ENCODE data around the gene COL27A1. TPM values are rescaled to one million over a fixed set of nuclear protein-coding genes. Genes with fewer than 3 reads are reported as not detected.

COL27A1 gene
- total and polyA plus RNA-seq, 3 donors from 2014 or later, result 9.3 to 68.8 (median 25.7) TPM

DNA sequence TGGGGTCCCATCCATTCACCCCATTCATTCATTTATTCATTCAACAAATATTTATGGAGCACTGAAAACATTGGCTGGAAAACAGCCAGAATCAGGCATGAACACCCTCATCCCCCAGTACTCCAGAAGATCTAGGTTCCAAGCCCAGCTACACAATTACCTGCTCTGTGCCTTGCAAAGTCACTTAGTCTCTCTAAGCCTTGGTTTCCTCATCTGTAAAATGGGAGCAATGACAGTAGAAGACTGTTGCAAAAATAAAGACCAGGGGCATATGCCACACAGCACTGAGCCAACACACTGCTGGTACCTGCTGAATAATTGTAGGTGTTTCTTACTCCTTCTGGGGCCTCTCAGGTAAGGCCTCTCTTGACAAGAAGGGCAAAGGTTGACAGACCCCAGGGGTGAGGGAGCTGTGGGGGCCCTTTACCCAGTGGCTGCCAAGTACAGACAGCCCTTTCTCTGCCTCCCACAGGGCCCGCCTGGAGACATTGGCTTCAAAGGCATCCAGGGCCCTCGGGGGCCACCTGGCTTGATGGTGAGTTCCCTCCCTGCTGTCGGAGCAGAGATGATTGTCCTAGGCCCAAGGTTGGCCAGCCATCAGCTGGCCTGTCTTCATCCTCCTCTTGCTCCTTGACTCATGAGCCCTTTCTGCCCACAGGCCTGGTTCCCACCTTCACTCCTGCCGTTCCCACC, 145.0 kb downstream of the COL27A1 start:
- WGBS, 2 donors, result 94 to 100% methylated on average over 4 of the region's 4 CpGs
- no peaks in the 10 kb centered on the region for H3K36me3 ChIP-seq (ENCODE audit: low read depth, missing control alignments)

DNA sequence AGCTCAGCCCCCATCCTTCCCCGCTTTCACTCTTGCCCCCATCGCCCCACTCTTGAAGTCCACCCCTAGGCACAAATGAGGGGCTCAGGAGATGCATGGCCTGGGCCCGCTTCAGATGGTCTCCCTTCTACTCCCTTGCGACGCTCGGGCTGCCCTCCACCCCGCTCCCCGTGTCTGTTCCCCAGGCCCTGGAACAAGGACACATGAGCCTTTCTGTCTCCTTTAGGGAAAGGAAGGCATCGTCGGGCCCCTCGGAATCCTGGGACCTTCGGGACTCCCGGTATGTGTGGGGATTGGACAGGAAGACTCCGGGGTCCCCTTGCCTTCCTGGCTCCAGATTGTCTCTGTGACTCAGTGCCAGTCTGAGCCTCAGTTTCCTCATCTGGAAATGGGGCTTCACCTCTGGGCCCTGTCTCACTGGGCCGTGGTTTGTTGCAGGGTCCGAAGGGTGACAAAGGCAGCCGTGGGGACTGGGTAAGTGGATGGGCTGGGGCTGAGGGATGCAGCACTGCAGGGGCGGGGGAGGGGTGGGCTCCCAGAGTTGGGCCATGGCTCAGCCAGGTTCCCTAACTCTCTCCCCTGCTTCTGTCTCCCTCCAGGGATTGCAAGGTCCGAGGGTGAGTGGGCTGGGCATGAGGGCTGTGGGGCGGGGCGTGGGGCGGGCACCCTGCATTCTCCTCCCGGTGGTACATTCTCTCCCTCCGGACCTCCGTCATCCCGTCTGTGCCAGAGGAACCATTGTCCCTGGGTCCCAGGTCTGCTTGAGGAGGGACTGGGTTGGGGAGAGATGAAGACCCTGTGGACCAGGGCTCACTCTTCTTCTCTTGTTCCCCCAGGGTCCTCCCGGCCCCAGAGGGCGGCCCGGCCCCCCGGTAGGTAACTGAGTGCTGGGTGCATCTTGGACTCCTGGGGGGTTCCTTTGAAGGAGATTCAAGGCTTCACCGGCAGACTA, 145.8 kb downstream of the COL27A1 start:
- H3K4me1 ChIP-seq, result peaks cover 8% of the 10 kb centered on the region
- intact Hi-C loops (cut with DNase I; ENCODE audit: low total_unique reads), result no loop called here
- peak; percentile 2 for DNase-seq

More for the DNA sequence above, 145.0 kb downstream of the COL27A1 start:
- H3K4me1 ChIP-seq, result peaks cover under 1% of the 10 kb centered on the region
- H3K27me3 ChIP-seq, result no peaks in the 10 kb centered on the region
- intact Hi-C loops (cut with DNase I; ENCODE audit: low total_unique reads), result no loop called here
- no peak overlapping the region for H3K27ac ChIP-seq
- DNase-seq, result peak; percentile 2
- no peak for TF ChIP-seq POLR2A (IDR thresholded peaks at IDR 0.05)
- TF ChIP-seq, protein P1, sequence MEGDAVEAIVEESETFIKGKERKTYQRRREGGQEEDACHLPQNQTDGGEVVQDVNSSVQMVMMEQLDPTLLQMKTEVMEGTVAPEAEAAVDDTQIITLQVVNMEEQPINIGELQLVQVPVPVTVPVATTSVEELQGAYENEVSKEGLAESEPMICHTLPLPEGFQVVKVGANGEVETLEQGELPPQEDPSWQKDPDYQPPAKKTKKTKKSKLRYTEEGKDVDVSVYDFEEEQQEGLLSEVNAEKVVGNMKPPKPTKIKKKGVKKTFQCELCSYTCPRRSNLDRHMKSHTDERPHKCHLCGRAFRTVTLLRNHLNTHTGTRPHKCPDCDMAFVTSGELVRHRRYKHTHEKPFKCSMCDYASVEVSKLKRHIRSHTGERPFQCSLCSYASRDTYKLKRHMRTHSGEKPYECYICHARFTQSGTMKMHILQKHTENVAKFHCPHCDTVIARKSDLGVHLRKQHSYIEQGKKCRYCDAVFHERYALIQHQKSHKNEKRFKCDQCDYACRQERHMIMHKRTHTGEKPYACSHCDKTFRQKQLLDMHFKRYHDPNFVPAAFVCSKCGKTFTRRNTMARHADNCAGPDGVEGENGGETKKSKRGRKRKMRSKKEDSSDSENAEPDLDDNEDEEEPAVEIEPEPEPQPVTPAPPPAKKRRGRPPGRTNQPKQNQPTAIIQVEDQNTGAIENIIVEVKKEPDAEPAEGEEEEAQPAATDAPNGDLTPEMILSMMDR (IDR thresholded peaks at IDR 0.05), result no peak
- no peaks in the 10 kb centered on the region for H3K9me3 ChIP-seq
- H3K4me3 ChIP-seq, result no peak overlapping the region

DNA sequence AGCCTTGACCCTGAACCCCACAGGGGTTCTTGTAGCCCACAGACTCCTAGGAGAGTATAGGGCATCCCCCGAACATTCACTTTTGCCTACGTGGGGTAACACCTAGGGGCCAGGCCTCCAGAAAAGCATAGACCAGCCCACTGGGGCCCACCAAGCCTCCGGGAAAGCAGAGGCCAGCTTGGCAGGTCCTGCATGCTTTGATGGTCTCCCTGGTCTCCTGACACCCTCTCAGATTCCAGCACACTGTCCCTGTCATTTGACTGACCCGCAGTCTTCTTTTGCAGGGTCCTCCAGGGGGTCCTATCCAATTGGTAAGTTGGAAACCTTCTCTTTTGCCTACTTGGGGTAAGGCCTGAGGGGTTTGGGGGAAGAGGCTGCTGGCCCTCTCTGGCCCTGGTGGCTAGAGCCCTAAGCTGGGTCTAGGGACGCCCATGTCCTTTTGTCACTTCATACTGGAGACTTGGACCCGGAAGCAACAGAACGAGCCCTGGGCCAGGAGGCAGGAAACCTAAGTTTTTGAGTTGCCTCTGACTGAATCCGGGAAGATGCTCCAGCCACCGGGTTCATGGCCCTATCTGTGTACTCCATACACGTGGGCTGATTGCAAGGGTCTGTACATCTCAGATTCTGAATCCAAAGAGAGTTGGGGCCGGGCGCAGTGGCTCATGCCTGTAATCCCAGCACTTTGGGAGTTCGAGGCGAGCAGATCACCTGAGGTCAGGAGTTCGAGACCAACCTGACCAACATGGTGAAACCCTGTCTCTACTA, 146.6 kb downstream of the COL27A1 start:
- Histone ChIP-seq H3K27me3 (no peaks in the 10 kb centered on the region), H3K36me3 (ENCODE audit: low read depth, missing control alignments) (no peaks in the 10 kb centered on the region), H3K27ac (no peak overlapping the region), H3K4me1 (peaks cover 8% of the 10 kb centered on the region), H3K4me3 (no peak overlapping the region), H3K9me3 (no peaks in the 10 kb centered on the region)
- no peak for TF ChIP-seq POLR2A (IDR thresholded peaks at IDR 0.05)
- TF ChIP-seq, protein P1 (IDR thresholded peaks at IDR 0.05), result no peak
- 87 to 88% methylated on average over 15 of the region's 15 CpGs for WGBS, 2 donors
- intact Hi-C loops (cut with DNase I; ENCODE audit: low total_unique reads), result no loop called here
- peak; percentile 8 for DNase-seq

More for the DNA sequence above, 145.8 kb downstream of the COL27A1 start:
- Histone ChIP-seq H3K27ac (no peak overlapping the region), H3K9me3 (no peaks in the 10 kb centered on the region), H3K36me3 (ENCODE audit: low read depth, missing control alignments) (no peaks in the 10 kb centered on the region), H3K4me3 (no peak overlapping the region), H3K27me3 (no peaks in the 10 kb centered on the region)
- TF ChIP-seq POLR2A (IDR thresholded peaks at IDR 0.05), result no peak
- TF ChIP-seq, protein P1 (IDR thresholded peaks at IDR 0.05), result no peak
- WGBS, 2 donors, result 96% methylated on average over 17 to 25 of the region's 31 CpGs

DNA sequence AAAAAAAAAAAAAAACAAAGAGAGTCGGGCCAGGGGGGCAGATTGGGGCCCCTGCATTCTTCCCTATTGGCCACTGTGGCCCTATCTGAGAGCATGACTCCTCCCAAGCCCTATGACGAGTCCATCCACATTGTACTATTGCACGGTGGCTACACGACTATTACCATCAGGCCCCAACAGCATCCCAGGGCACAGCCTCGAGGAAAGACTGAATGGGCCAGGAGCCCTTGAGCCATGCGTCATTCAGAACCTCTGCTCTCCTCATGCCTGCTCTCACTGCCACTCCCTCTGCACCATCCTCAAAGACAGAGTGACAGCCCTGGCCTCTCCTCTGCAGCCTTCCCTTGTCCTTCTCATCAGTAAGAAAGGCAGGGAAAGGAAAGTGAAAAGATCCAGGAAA, 147.4 kb downstream of the COL27A1 start:
- Histone ChIP-seq H3K27ac (no peak overlapping the region), H3K36me3 (ENCODE audit: low read depth, missing control alignments) (no peaks in the 10 kb centered on the region), H3K4me1 (peaks cover 8% of the 10 kb centered on the region), H3K9me3 (no peaks in the 10 kb centered on the region), H3K27me3 (no peaks in the 10 kb centered on the region), H3K4me3 (no peak overlapping the region)
- TF ChIP-seq, protein P1 (IDR thresholded peaks at IDR 0.05), result no peak
- no peak for TF ChIP-seq POLR2A (IDR thresholded peaks at IDR 0.05)
- 65 to 87% methylated on average over 6 of the region's 6 CpGs for WGBS, 2 donors
- intact Hi-C loops (cut with DNase I; ENCODE audit: low total_unique reads), result no loop called here
- peak; percentile 9 for DNase-seq

Measured in testis (tissue), 3 donors.